Esophagus muscularis mucosa (tissue), 3 donors: ENCODE data around the gene CLPTM1.

Experiments used
- CTCF ChIP-seq, 3 experiments: fragments of 200-600 bp in 2 of 3; fragments of 450-650 bp in 1 of 3; sonication (generic) in 2 of 3; IDR thresholded peaks; one replicate each; pipeline ENCODE4 v1.5.1; 2017 to 2019; ENCODE audit warnings: antibody characterized with exemption in 3 of 3, mild to moderate bottlenecking in 2 of 3, moderate library complexity in 1 of 3
- POLR2A ChIP-seq: fragments of 450-650 bp; IDR thresholded peaks from one replicate; pipeline ENCODE4 v1.6.1; 2017; ENCODE audit warnings: antibody characterized with exemption, moderate library complexity, mild to moderate bottlenecking, low read depth

GRCh38 chr19:44951179-44952159, 3.7 kb upstream of the CLPTM1 start:
- TF ChIP-seq POLR2A (no peak), CTCF (IDR thresholded peaks at IDR 0.05) (peak; percentile 79 to 83 (median 80))
